GM20000 (cell line): Measurements from ENCODE around the gene FBLN5.
A peak's percentile ranks its signal among the peaks of the same experiment; 100 is the strongest.

Source experiments
- DNase-seq: peaks from one replicate; pipeline ENCODE4 v3.0.0; 2012; ENCODE audit warnings: low spot score
- CTCF ChIP-seq: IDR thresholded peaks from 2 replicates; pipeline ENCODE4 v1.5.1; 2012; ENCODE audit warnings: mild to moderate bottlenecking, control low read depth; ENCODE audit errors: extremely low read depth, missing control alignments

The FBLN5 gene

DNA sequence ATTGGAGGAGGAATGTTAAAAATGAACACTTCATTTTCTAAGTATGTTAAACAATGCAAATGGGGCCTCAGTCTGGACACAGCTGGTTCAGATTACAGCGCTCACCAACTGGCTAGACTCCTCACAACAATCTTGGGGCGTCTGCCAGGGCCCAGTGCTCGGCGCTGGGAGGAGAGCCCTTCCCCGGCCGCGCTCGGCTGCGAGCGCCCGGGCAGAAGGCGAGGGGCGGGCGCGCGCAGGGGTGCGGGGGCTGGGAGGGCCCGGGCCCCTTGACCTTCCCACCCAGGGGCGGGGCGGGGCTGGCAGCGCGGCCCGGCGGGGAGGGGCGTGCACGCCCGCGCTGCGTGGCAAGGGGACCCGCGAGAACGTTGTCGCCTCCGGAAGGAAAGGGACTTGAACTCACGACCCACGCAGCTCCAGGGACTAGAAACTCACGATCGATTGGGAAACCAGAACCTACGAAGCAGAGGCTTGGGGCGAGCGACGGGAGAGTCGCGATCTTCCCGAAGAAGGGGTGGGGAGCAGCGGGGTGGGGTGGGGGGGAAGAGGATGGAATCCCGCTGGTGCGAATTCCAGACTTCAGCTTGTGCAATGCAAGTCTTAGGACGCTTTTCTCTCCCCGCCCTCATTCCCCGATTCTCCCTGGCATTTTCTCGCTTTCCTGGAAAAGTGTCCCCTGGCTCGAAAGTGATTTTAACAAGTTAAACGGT lies at the start of gene FBLN5:
Gene FBLN5 (minus strand): TSS at position 220 of the 710 bp plus-strand sequence. CDS start 465 bp downstream, outside the sequence.
- TF ChIP-seq CTCF = no peak
- DNase-seq = no peak

DNA sequence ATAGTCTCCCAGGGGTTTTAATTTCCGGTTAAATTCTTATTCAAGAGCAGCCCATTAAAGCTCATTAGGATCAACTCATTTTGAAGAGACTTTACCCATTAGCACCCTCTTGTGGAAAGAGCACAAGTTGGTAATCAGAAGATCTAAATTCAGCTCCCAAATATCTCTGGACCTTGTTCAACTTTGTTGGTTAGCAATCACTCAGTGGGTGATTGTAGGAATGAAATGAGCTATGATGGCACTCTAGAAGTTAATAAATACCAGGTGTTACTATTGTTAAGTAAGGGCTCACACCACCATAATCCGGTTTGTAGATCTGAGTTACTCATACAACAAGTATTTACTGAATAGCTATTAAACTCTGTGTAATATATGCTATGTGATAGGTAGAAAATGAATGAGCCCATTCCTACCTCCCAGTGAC lies 49.5 kb upstream of the FBLN5 start:
- peak; percentile 24 for TF ChIP-seq CTCF
- peak; percentile 22 for DNase-seq

GRCh38 chr14:91987192-91987591 lies 39.7 kb upstream of the FBLN5 start:
- TF ChIP-seq CTCF = no peak
- DNase-seq = no peak

DNA sequence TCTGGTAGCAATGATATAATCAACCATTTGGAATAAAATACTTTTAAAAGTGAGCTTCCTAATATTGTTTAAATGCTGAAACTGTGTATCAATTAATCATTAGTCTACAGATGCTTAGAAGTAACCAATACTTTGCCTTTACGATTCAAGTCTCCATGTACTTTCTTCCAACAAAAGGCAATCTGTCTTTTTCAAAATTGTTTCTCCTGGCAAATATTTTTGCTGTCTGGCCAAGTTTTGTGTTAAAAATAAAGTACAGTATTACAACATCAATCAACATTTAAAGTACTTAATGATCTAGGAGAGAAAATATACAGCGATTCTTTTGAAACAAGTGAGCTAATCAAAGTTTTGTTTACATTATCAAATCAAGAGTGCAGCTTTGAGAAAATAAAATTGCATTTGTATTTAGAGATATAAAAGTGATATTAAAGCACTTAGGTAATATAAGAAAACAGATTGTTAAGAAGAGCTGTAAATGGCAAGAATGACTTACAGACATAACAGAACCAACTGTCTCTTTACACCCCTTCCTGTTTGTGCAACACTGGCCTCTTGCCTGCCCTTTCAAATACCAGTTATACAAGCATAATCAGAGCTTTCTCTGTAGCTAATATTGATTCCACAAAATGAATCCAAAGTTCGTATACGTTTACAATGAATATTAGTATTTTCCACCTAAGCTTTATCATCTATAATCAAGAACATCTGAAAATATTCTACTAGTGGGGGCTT lies 38.2 kb upstream of the FBLN5 start:
- no peak for TF ChIP-seq CTCF
- DNase-seq = no peak

DNA sequence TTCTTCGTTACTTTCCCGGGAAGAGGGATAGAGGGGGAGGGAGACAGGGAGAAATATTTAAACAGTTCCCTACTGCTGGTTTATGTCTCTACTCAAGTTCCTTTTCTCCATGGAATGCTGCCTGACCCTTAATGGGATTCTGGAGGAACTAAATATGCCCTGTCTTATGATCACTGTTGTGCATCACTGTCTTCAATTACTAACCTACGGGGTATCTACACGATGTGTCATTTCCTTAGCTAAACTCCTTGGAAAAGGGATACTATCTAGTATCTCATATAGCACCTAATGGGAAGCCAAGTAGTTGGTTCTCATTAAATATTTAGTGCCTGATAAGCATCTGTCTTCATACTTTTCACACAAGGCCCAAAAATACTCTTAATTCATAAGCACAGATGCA lies 37.5 kb upstream of the FBLN5 start:
- DNase-seq = no peak
- no peak for TF ChIP-seq CTCF

DNA sequence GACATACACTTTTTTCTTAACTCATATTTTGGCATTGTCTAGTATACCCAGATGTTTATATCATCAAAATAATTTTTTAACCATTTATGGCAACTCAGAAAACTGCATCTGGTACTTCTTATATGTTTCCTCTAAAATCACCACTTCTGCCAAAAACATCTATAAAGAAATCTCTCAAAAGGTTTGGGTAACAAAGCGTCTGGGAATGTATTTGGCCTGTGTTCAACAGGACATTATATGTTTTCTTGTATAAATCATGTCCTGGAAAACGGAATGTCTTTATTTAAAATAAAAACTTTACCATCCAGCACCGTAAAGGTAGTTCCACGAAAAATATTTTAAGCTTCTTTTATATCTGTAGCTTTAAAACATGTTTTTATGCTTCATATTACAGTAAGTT lies 36.1 kb upstream of the FBLN5 start:
- no peak for TF ChIP-seq CTCF
- DNase-seq = no peak

- no peak for TF ChIP-seq CTCF
- peak; percentile 33 for DNase-seq
Measured at GRCh38 chr14:91980157-91980556, 32.7 kb upstream of the FBLN5 start.
